ENCODE results near the gene ABCA10. TPM values are rescaled to one million over a fixed set of nuclear protein-coding genes. Genes with fewer than 3 reads are reported as not detected.
A peak's percentile ranks its signal among the peaks of the same experiment; 100 is the strongest.

ABCA10 gene
- total RNA-seq, 1 donor: 1.8 TPM

DNA sequence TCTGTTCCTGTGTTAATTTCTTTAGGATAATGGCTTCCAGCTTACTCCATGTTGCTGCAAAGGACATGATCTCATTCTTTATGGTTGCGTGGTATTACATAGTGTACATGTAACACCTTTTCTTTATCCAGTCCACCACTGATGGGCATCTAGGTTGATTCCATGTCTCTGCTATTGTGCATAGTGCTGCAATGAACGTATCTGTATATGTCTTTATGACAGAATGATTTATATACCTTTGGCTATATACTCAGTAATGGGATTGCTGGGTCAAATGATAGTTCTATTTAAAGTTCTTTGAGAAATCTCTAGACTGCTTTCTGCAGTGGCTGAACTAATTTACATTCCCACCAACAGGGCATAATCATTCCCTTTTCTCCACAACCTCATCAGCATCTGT, 39.8 kb downstream of the ABCA10 start:
- Histone ChIP-seq H3K4me3 (ENCODE audit: insufficient read depth, low read length) (no peak overlapping the region), H3K27ac (ENCODE audit: low read depth, low read length) (no peak overlapping the region), H3K27me3 (ENCODE audit: insufficient read depth, low read length) (no peaks in the 10 kb centered on the region), H3K36me3 (ENCODE audit: insufficient read depth, low read length) (no peaks in the 10 kb centered on the region), H2AFZ (ENCODE audit: low read length) (no peak overlapping the region), H3K9me3 (ENCODE audit: low read depth, low read length) (no peaks in the 10 kb centered on the region), H3K79me2 (ENCODE audit: insufficient read depth, low read length) (no peaks in the 10 kb centered on the region), H3K4me1 (ENCODE audit: insufficient read depth, low read length) (no peaks in the 10 kb centered on the region), H3K4me2 (ENCODE audit: insufficient read depth, low read length) (no peak overlapping the region), H4K20me1 (ENCODE audit: insufficient read depth, low read length) (no peaks in the 10 kb centered on the region)
- TF ChIP-seq, protein P1, sequence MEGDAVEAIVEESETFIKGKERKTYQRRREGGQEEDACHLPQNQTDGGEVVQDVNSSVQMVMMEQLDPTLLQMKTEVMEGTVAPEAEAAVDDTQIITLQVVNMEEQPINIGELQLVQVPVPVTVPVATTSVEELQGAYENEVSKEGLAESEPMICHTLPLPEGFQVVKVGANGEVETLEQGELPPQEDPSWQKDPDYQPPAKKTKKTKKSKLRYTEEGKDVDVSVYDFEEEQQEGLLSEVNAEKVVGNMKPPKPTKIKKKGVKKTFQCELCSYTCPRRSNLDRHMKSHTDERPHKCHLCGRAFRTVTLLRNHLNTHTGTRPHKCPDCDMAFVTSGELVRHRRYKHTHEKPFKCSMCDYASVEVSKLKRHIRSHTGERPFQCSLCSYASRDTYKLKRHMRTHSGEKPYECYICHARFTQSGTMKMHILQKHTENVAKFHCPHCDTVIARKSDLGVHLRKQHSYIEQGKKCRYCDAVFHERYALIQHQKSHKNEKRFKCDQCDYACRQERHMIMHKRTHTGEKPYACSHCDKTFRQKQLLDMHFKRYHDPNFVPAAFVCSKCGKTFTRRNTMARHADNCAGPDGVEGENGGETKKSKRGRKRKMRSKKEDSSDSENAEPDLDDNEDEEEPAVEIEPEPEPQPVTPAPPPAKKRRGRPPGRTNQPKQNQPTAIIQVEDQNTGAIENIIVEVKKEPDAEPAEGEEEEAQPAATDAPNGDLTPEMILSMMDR (IDR thresholded peaks at IDR 0.05; ENCODE audit: extremely low read depth, low read depth, low read length): no peak
- DNase-seq (ENCODE audit: insufficient read length, low spot score, missing footprints): no peak

DNA sequence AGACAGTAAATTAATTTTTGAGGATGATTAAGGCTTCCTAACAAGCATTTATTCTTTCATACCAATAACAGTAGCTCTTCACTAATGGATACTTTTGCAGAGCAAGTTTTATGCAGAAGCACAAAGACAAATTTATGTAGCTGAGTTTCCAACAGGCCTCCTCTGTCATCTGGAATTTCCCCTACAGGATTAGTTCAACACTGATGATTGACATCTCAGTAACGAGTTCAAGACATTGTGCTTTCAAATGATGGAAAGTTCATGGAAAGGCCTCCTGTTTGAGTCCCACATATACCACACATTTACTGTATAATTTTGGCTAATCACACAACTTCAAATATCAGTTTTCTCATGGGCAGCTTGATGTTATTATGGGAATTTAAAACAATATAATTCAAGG, 40.6 kb downstream of the ABCA10 start:
- Histone ChIP-seq H3K4me2 (ENCODE audit: insufficient read depth, low read length) (no peak overlapping the region), H3K9me3 (ENCODE audit: low read depth, low read length) (no peaks in the 10 kb centered on the region), H3K79me2 (ENCODE audit: insufficient read depth, low read length) (no peaks in the 10 kb centered on the region), H3K4me1 (ENCODE audit: insufficient read depth, low read length) (no peaks in the 10 kb centered on the region), H4K20me1 (ENCODE audit: insufficient read depth, low read length) (no peaks in the 10 kb centered on the region), H3K27me3 (ENCODE audit: insufficient read depth, low read length) (no peaks in the 10 kb centered on the region), H3K36me3 (ENCODE audit: insufficient read depth, low read length) (no peaks in the 10 kb centered on the region), H3K4me3 (ENCODE audit: insufficient read depth, low read length) (no peak overlapping the region), H2AFZ (ENCODE audit: low read length) (no peak overlapping the region), H3K27ac (ENCODE audit: low read depth, low read length) (no peak overlapping the region)
- TF ChIP-seq, protein P1 (IDR thresholded peaks at IDR 0.05; ENCODE audit: extremely low read depth, low read depth, low read length): no peak
- no peak for DNase-seq (ENCODE audit: insufficient read length, low spot score, missing footprints)

DNA sequence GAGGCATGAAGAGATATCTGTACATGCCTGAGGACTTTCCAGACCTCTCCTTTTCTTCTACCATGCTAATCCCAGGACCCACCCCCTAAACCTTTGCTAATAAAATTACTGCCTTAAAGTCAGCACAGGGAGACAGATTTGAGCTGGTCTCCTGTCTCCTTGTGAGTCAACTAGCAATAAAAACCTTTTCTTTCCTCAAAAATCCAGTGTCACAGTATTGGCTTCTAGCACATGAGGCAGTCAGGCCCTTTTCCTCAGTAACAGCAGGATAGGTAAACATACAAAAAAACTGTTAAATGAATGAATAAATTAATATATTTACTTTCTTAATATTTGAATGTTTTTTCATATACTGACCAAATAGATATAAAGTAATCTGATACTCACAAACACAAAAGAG, 41.3 kb downstream of the ABCA10 start:
- Histone ChIP-seq H3K9me3 (ENCODE audit: low read depth, low read length) (no peaks in the 10 kb centered on the region), H3K4me2 (ENCODE audit: insufficient read depth, low read length) (no peak overlapping the region), H3K4me3 (ENCODE audit: insufficient read depth, low read length) (no peak overlapping the region), H4K20me1 (ENCODE audit: insufficient read depth, low read length) (no peaks in the 10 kb centered on the region), H3K27me3 (ENCODE audit: insufficient read depth, low read length) (no peaks in the 10 kb centered on the region), H3K36me3 (ENCODE audit: insufficient read depth, low read length) (no peaks in the 10 kb centered on the region), H3K27ac (ENCODE audit: low read depth, low read length) (no peak overlapping the region), H2AFZ (ENCODE audit: low read length) (no peak overlapping the region), H3K4me1 (ENCODE audit: insufficient read depth, low read length) (no peaks in the 10 kb centered on the region), H3K79me2 (ENCODE audit: insufficient read depth, low read length) (no peaks in the 10 kb centered on the region)
- no peak for DNase-seq (ENCODE audit: insufficient read length, low spot score, missing footprints)
- TF ChIP-seq, protein P1 (IDR thresholded peaks at IDR 0.05; ENCODE audit: extremely low read depth, low read depth, low read length): no peak

DNA sequence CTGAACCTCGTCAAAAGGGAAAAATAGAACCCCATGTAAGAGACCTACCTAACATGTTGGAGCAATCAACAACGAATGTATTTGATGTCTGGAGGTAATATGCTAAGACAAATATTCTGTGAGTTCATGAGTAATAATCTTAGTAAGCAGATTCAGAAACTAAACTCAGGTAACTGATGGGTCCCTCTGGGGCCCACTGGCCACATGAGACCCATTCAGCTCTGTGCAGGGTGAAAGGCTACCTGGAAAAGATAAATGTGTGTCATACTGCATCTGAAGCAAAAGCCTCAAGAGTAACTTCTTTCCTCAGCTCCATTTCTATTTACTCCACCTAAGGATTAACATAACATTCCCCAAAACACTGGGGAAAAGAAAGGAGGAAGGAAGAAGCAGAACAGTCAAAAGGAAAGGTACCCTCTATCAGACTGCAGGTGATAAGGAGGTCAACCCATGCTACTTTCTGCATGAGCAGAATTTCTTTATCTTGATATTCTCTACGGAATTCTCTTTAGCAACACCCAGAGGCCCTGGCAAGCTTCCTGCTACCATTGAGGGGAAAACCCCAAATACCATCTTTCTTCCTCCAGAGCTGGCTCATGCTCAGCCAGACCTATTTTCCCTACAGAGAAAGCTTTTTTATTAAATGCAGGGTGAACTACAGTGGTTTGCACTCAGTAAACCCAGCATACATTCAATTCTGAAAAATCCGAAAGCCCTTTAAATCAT, 49.2 kb downstream of the ABCA10 start:
- peak; percentile 23 for DNase-seq (ENCODE audit: insufficient read length, low spot score, missing footprints)
- TF ChIP-seq, protein P1 (IDR thresholded peaks at IDR 0.05; ENCODE audit: extremely low read depth, low read depth, low read length): no peak
- peaks cover 21% of the 10 kb centered on the region for H3K4me1 ChIP-seq (ENCODE audit: insufficient read depth, low read length)
- no peak overlapping the region for H2AFZ ChIP-seq (ENCODE audit: low read length)
- H3K9me3 ChIP-seq (ENCODE audit: low read depth, low read length): no peaks in the 10 kb centered on the region
- H3K79me2 ChIP-seq (ENCODE audit: insufficient read depth, low read length): no peaks in the 10 kb centered on the region
- peak overlapping the region; percentile 4 for H3K4me2 ChIP-seq (ENCODE audit: insufficient read depth, low read length)
- H4K20me1 ChIP-seq (ENCODE audit: insufficient read depth, low read length): no peaks in the 10 kb centered on the region
- no peaks in the 10 kb centered on the region for H3K27me3 ChIP-seq (ENCODE audit: insufficient read depth, low read length)
- no peaks in the 10 kb centered on the region for H3K36me3 ChIP-seq (ENCODE audit: insufficient read depth, low read length)
- no peak overlapping the region for H3K4me3 ChIP-seq (ENCODE audit: insufficient read depth, low read length)
- no peak overlapping the region for H3K27ac ChIP-seq (ENCODE audit: low read depth, low read length)

Data from osteoblast (primary cell).